ENCODE measurements around the gene NOP56. TPM values are rescaled to one million over a fixed set of nuclear protein-coding genes. Genes with fewer than 3 reads are reported as not detected.

NOP56 gene
- polyA plus RNA-seq (2013, experiment 1 of 2; ENCODE audit: insufficient read length) = 199 TPM
- polyA plus RNA-seq (2013, experiment 2 of 2; ENCODE audit: insufficient read length) = 196 TPM

GRCh38 chr20:2651772-2652723 lies at the start of gene NOP56:
Gene NOP56 (plus strand): TSS chr20:2652632. CDS start chr20:2652661, 29 bp downstream.
- DNase-seq = peak; percentile 92

- DNase-seq = no peak
Measured at GRCh38 chr20:2602746-2603145, 49.7 kb upstream of the NOP56 start.

GRCh38 chr20:2603816-2604505 lies 48.5 kb upstream of the NOP56 start:
- no peak for DNase-seq

DNA sequence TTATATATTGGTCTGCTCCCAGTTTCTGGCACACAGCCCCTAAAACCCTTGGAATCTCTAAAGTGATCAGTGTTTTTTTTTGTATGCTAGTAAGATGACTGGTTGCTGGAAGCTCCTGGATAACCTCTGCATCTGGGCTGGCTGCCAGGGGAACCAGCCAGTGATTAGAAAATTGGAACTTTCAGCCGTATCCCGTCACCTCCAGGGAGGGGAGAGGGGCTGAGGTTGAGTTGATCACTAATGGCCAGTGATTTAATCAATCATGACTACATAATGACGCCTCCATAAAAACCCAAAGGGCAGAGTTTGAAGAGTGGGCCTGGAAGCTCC lies 48.0 kb upstream of the NOP56 start:
- no peak for DNase-seq

- DNase-seq = no peak
Measured at GRCh38 chr20:2606507-2607006, 45.9 kb upstream of the NOP56 start.

GRCh38 chr20:2610326-2610725 lies 42.1 kb upstream of the NOP56 start:
- DNase-seq = no peak

- no peak for DNase-seq
Measured at GRCh38 chr20:2610941-2611720, 41.3 kb upstream of the NOP56 start.

DNA sequence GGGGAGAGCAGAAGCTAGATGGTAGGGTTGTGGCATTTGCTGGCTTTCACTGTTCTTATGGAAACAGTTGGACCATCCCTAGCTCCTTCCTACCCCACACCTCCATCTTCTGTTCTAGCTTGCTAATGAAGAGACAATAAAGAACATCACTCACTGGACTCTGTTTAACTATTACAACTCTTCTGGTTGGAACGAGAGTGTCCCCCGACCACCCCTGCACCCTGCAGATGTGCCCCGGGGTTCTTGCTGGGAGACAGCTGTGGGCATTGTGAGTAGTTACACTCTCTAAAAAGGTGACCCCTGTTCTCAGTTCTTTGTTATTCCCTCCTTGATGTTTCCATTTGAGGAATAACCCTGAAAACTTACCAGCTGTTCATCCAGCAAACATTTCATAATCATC lies 40.4 kb upstream of the NOP56 start:
- DNase-seq = no peak

- DNase-seq = no peak
Measured at GRCh38 chr20:2616634-2617033, 35.8 kb upstream of the NOP56 start.

- DNase-seq = no peak
Measured at GRCh38 chr20:2617099-2617714, 35.2 kb upstream of the NOP56 start.

- DNase-seq = no peak
Measured at GRCh38 chr20:2618815-2619214, 33.6 kb upstream of the NOP56 start.

DNA sequence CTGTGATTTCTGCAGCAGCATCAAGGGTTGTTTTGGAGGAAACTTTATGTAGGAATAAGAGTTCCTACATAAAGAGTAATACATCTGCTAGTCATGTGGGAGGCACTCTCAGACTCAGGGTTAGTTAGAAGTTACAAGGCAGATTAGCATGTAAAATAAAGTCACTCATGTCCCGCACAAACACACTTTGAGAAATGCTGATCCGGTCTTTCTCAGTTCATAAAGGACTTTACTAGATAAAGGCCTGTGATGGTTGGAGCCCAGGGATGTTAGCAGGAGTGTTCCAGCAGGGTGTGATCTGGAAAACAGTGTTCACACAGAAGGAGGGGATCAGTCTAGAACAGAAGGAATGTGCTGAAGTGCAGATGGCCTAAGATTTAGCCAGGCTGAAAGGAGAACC lies 33.1 kb upstream of the NOP56 start:
- no peak for DNase-seq

DNA sequence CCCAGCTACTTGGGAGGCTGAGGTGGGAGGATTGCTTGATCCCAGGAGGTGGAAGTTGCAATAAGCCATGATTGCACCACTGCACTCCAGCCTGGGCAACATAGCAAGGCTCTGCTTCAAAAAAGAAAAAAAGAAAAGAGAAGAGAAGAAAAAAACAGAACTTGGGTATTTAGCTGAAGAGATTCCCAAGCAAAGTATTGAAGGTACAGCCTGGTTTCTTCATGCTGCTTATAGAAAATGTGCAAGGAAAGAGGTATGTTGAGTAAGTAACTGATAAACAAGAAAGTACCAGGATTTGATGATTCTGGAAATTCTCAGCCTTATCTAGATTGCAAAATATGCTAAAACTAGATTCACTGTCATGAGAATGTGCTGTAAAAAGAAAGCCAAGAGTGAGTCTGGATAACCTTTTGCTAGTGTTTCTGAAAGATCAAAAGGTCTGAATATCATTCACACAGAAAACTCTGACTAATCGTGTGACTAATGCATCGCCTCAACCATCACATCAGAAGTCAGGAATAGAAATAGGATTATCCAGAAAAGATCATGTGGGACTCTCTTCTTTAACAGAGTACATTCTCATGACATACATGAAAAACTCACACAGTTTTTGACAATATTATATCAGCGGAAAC lies 32.4 kb upstream of the NOP56 start:
- DNase-seq = no peak

DNA sequence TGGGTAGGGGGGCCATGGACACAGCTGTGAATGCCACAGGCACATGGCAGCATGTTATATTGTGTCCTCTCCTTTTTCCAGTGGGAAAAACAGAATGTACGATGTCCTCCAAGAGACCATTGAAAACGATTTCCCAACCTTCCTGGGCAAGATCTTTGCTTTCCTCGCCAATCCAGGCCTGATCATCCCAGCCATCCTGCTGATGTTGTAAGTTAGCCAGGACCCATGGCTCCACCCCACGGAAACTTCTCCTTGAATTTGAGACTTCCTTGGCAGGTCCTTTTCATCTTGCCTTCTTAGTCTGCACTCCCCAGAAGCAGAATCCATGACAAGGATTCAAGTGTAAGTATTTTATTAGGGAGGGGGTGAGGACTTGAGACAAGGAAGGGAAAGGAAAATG lies 28.2 kb upstream of the NOP56 start:
- no peak for DNase-seq

DNA sequence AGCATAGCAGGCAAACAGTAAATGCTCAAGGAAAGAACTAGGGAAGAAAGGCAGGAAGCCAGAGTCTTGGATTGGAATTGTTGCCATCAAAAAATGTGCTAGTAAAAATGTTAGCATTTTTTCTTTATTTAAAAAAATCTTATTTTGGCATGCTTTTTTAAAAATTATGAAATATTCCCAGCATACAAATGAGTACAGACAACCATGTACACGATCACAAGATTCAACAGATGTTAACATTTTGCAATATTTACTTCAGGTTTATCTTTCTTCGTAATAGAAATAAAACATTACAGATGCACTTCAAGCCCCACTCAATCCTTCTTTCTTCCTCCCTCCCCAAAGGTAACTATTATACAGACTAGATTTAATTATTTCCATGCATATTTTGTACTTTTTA lies 27.4 kb upstream of the NOP56 start:
- no peak for DNase-seq

- peak; percentile 43 for DNase-seq
Measured at GRCh38 chr20:2626853-2627541, 25.4 kb upstream of the NOP56 start.

DNA sequence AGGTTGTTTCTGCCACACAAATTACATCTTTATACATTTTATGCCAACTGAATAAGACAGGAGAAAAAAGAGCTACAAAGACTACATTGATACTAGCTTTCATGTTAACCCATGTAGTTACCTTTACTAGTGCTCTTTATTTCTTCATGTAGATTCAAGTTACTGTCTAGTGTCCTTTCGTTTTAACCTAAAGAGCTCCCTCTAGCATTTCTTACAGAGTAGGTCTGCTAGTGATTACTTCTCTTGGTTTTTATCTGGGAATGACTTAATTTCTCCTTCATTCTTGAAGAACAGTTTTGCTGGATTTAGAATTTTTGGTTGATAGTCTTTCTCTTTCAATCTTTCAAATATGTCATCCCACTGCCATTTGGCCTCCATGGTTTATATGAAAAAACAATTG lies 21.2 kb upstream of the NOP56 start:
- DNase-seq = no peak

DNA sequence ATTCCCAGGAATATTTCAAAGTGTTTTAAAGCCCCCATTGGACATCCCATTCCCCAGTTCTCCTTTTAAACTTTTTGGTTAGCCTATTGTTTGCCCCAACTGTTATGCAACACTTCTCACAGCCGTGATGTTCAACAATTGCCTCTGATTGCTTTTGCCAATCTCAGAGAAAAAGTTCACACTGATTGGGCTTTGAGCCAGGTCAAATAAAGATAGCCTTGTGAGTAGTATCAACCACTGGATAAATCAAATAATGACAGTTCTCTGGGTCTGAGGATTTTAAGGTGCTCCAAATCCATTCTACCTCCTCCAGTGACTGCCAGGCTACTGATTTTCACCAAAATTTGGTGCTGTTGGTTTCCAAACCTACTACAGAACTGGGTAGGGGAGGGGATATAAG lies 19.1 kb upstream of the NOP56 start:
- no peak for DNase-seq

- no peak for DNase-seq
Measured at GRCh38 chr20:2637246-2637645, 15.2 kb upstream of the NOP56 start.

GRCh38 chr20:2640260-2640659 lies 12.2 kb upstream of the NOP56 start:
- no peak for DNase-seq

DNA sequence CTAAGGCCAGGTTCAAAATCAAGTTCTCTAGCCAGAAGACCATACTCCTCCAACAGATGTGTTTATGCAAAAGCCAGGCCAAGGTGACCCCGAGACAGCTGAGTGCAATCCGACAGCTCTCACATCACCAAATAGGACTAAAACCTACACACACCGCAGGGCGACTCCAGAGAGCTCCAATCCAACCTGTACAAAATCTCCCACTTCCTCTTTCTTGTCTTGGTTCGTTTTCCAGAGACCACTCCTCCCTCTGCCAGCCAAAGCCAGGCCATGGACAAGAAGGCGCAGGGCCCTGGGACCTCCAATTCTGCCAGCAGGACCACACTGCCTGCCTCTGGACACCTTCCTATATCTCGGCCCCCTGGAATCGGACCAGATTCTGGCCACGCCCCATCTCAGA lies 11.5 kb upstream of the NOP56 start:
- no peak for DNase-seq

All from fibroblast of skin of abdomen (primary cell).